Muscle layer of colon (tissue), 2 donors: ENCODE measurements around the gene POLD4.

Source experiments
- H3K27ac ChIP-seq: one replicate; pipeline ENCODE4 v1.7.0; 2013; ENCODE audit warnings: low read depth, mild to moderate bottlenecking, low read length, moderate library complexity
- H3K27me3 ChIP-seq, 2 donors: one replicate each; pipeline ENCODE4 v1.7.0; 2013; ENCODE audit warnings: low read length in 2 of 2, mild to moderate bottlenecking in 2 of 2; ENCODE audit not compliant: insufficient read depth in 2 of 2, control insufficient read depth in 1 of 2
- H3K36me3 ChIP-seq: one replicate; pipeline ENCODE4 v1.7.0; 2013; ENCODE audit warnings: mild to moderate bottlenecking, low read length; ENCODE audit not compliant: insufficient read depth
- H3K4me1 ChIP-seq: one replicate; pipeline ENCODE4 v1.7.0; 2013; ENCODE audit warnings: mild to moderate bottlenecking, low read length; ENCODE audit not compliant: insufficient read depth
- H3K4me3 ChIP-seq, 2 donors: one replicate each; pipeline ENCODE4 v1.7.0; 2013; ENCODE audit warnings: low read length in 2 of 2, low read depth in 1 of 2, mild to moderate bottlenecking in 1 of 2, moderate library complexity in 1 of 2
- H3K9ac ChIP-seq: one replicate; pipeline ENCODE4 v1.7.0; 2013; ENCODE audit warnings: low read length
- H3K9me3 ChIP-seq: one replicate; pipeline ENCODE4 v1.7.0; 2013; ENCODE audit warnings: mild to moderate bottlenecking, low read length
- donor health status: abdominal sarcoma.
- donor health status: Adenocarcinoma of cecum.

The POLD4 gene

GRCh38 chr11:67317205-67317887 is 36.0 kb downstream of the POLD4 start:
- peaks cover 11% of the 10 kb centered on the region for H3K4me1 ChIP-seq
- H3K4me3 ChIP-seq: peak overlapping the region; percentile 81 to 85
- H3K9me3 ChIP-seq: no peaks in the 10 kb centered on the region
- peak overlapping the region; percentile 80 for H3K27ac ChIP-seq
- H3K36me3 ChIP-seq: no peaks in the 10 kb centered on the region
- peak overlapping the region; percentile 61 for H3K9ac ChIP-seq
- no peaks in the 10 kb centered on the region for H3K27me3 ChIP-seq

GRCh38 chr11:67316882-67317204 is 36.5 kb downstream of the POLD4 start:
- H3K27me3 ChIP-seq: no peaks in the 10 kb centered on the region
- H3K27ac ChIP-seq: peak overlapping the region; percentile 80
- no peaks in the 10 kb centered on the region for H3K9me3 ChIP-seq
- H3K4me1 ChIP-seq: peaks cover 11% of the 10 kb centered on the region
- no peaks in the 10 kb centered on the region for H3K36me3 ChIP-seq
- peak overlapping the region; percentile 81 to 85 for H3K4me3 ChIP-seq
- H3K9ac ChIP-seq: peak overlapping the region; percentile 61

GRCh38 chr11:67315325-67315909 is 37.9 kb downstream of the POLD4 start:
- no peak overlapping the region for H3K9ac ChIP-seq
- H3K9me3 ChIP-seq: no peaks in the 10 kb centered on the region
- H3K4me1 ChIP-seq: peaks cover 11% of the 10 kb centered on the region
- H3K36me3 ChIP-seq: no peaks in the 10 kb centered on the region
- no peak overlapping the region for H3K4me3 ChIP-seq
- H3K27ac ChIP-seq: no peak overlapping the region
- H3K27me3 ChIP-seq: no peaks in the 10 kb centered on the region

GRCh38 chr11:67314218-67314617 is 39.1 kb downstream of the POLD4 start:
- Histone ChIP-seq H3K9me3 (no peaks in the 10 kb centered on the region), H3K4me3 (no peak overlapping the region), H3K27ac (no peak overlapping the region), H3K9ac (no peak overlapping the region), H3K36me3 (no peaks in the 10 kb centered on the region), H3K27me3 (no peaks in the 10 kb centered on the region), H3K4me1 (peaks cover 11% of the 10 kb centered on the region)

- Histone ChIP-seq H3K4me3 (no peak overlapping the region), H3K9ac (no peak overlapping the region), H3K4me1 (peaks cover 2% of the 10 kb centered on the region), H3K27ac (no peak overlapping the region), H3K36me3 (no peaks in the 10 kb centered on the region), H3K9me3 (no peaks in the 10 kb centered on the region), H3K27me3 (no peaks in the 10 kb centered on the region)
These were observed 40.0 kb downstream of the POLD4 start for GRCh38 chr11:67313125-67313890.

GRCh38 chr11:67312187-67313021 is 40.9 kb downstream of the POLD4 start:
- H3K9ac ChIP-seq: no peak overlapping the region
- no peaks in the 10 kb centered on the region for H3K27me3 ChIP-seq
- H3K4me1 ChIP-seq: no peaks in the 10 kb centered on the region
- no peaks in the 10 kb centered on the region for H3K9me3 ChIP-seq
- H3K27ac ChIP-seq: no peak overlapping the region
- H3K4me3 ChIP-seq: no peak overlapping the region
- H3K36me3 ChIP-seq: no peaks in the 10 kb centered on the region

GRCh38 chr11:67311556-67312082 is 41.7 kb downstream of the POLD4 start:
- H3K36me3 ChIP-seq: no peaks in the 10 kb centered on the region
- H3K9me3 ChIP-seq: no peaks in the 10 kb centered on the region
- H3K4me3 ChIP-seq: no peak overlapping the region
- H3K27me3 ChIP-seq: no peaks in the 10 kb centered on the region
- H3K4me1 ChIP-seq: no peaks in the 10 kb centered on the region
- no peak overlapping the region for H3K9ac ChIP-seq
- no peak overlapping the region for H3K27ac ChIP-seq

- H3K4me1 ChIP-seq: no peaks in the 10 kb centered on the region
- H3K9me3 ChIP-seq: no peaks in the 10 kb centered on the region
- H3K4me3 ChIP-seq: no peak overlapping the region
- no peaks in the 10 kb centered on the region for H3K36me3 ChIP-seq
- no peak overlapping the region for H3K27ac ChIP-seq
- no peak overlapping the region for H3K9ac ChIP-seq
- H3K27me3 ChIP-seq: no peaks in the 10 kb centered on the region
These were observed 42.2 kb downstream of the POLD4 start for GRCh38 chr11:67311051-67311555.

GRCh38 chr11:67310246-67311050 is 42.9 kb downstream of the POLD4 start:
- H3K4me1 ChIP-seq: no peaks in the 10 kb centered on the region
- no peaks in the 10 kb centered on the region for H3K9me3 ChIP-seq
- no peak overlapping the region for H3K27ac ChIP-seq
- no peaks in the 10 kb centered on the region for H3K27me3 ChIP-seq
- H3K36me3 ChIP-seq: no peaks in the 10 kb centered on the region
- no peak overlapping the region for H3K4me3 ChIP-seq
- H3K9ac ChIP-seq: no peak overlapping the region

GRCh38 chr11:67309661-67310061 is 43.7 kb downstream of the POLD4 start:
- Histone ChIP-seq H3K9ac (no peak overlapping the region), H3K36me3 (no peaks in the 10 kb centered on the region), H3K4me1 (peaks cover 3% of the 10 kb centered on the region), H3K4me3 (no peak overlapping the region), H3K27me3 (no peaks in the 10 kb centered on the region), H3K27ac (no peak overlapping the region), H3K9me3 (no peaks in the 10 kb centered on the region)
